Lower leg skin (tissue), 3 donors: ENCODE results near the gene CHN2.

Experiments
- CTCF ChIP-seq, 3 donors: fragments of 450-650 bp; IDR thresholded peaks; one replicate each; pipeline ENCODE4 v1.5.1; 2016; ENCODE audit warnings: antibody characterized with exemption in 3 of 3, mild to moderate bottlenecking in 3 of 3, moderate library complexity in 2 of 3
- POLR2A ChIP-seq, 2 donors: fragments of 450-650 bp; IDR thresholded peaks; one replicate each; pipeline ENCODE4 v1.6.1; 2016 to 2017; ENCODE audit warnings: antibody characterized with exemption in 2 of 2, mild to moderate bottlenecking in 1 of 2, moderate library complexity in 1 of 2

- TF ChIP-seq CTCF (IDR thresholded peaks at IDR 0.05) (no peak), POLR2A (IDR thresholded peaks at IDR 0.05) (no peak)
Observed at GRCh38 chr7:29454464-29454863, 259.9 kb downstream of the CHN2 start.
